Dendritic cell treated with granulocyte-macrophage colony-stimulating factor and Interleukin-4, amounts not matched to agents 40 ng/mL and 50 ng/mL, for 4 days (primary cell): ENCODE measurements around the gene ALDH3A1.

Experiments used
- H3K27ac Mint-ChIP-seq: one replicate; pipeline ENCODE4 v1.8.0; 2022; ENCODE audit warnings: mild to moderate bottlenecking, mixed read lengths
- H3K27me3 Mint-ChIP-seq: one replicate; pipeline ENCODE4 v1.8.0; 2022; ENCODE audit warnings: mild to moderate bottlenecking, mixed read lengths
- H3K36me3 Mint-ChIP-seq: one replicate; pipeline ENCODE4 v1.8.0; 2022; ENCODE audit warnings: low read depth, mixed read lengths
- H3K4me1 Mint-ChIP-seq: one replicate; pipeline ENCODE4 v1.8.0; 2022; ENCODE audit warnings: low read depth, mixed read lengths
- H3K4me3 Mint-ChIP-seq: one replicate; pipeline ENCODE4 v1.8.0; 2022; ENCODE audit warnings: mild to moderate bottlenecking, moderate library complexity, mixed read lengths
- H3K9me3 Mint-ChIP-seq: one replicate; pipeline ENCODE4 v1.8.0; 2022; ENCODE audit warnings: mixed read lengths
- intact Hi-C: fragments of 100-400 bp; cut with micrococcal nuclease; formaldehyde crosslinking; loops from one replicate; pipeline ENCODE4 v1.15.0; 2022

Gene ALDH3A1

DNA sequence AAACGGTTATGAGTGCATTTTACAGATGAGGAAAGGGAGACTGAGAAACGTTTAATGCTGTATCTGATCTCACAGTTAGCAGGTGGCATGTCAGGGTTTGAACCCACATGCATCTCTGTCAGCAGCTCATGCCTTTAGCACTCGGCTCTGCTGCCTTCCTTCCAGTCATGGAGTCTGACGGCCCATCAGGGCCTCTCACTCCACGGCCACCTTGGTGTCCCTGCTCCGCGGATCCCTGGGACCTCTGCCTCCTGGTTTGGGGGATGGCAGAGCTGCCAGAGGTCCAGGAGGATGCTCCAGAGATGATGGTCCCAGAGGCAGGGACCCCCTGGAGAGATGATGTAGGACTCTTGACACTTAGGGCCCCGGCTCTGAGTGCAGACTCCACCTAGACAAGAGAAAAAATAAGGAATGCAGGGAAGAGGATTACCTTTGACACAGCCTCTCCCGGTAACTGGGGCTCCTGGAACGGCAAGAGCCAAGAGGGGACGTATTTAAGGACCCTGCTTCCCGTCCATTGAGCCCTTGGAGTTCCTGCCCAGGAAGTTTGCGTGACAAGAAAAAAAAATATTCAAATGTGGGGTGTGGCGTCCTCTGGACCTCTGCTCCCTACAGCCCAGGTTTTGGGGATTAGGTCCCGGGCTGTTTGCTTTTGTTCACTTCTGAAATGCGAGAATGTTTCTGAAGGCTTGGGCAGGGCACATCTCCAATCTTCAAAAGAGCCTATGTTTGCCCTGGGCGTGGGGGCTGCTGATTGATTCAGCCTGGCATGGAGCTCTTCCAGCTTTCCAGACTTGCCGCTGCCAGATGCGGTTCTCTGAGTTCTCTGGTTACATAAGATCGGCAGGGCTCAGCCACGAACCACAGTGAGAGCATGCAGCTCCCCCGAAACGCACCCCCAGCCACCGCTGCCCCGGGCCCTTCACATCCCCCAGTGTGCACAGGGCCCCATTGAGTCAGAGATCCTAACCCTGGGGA, at the start of gene ALDH3A1:
Gene ALDH3A1 (minus strand): TSS at position 470 of the 978 bp plus-strand sequence. CDS start 3,169 bp downstream, outside the sequence.
- Mint-ChIP-seq H3K4me3 (no peak within 1 kb of the TSS), H3K4me1 (peaks cover 37% of the 10 kb centered on the region), H3K36me3 (no peaks in the 10 kb centered on the region), H3K9me3 (no peaks in the 10 kb centered on the region), H3K27ac (no peak within 1 kb of the TSS), H3K27me3 (peaks cover 17% of the 10 kb centered on the region)
- intact Hi-C loops, result loop anchor here (5.0 kb wide), 1 partner anchor 236 kb away; no protein-coding TSS in a partner anchor

- H3K27ac Mint-ChIP-seq, result no peak overlapping the region
- peaks cover 95% of the 10 kb centered on the region for H3K36me3 Mint-ChIP-seq
- H3K4me1 Mint-ChIP-seq, result no peaks in the 10 kb centered on the region
- no peaks in the 10 kb centered on the region for H3K27me3 Mint-ChIP-seq
- peaks cover 23% of the 10 kb centered on the region for H3K9me3 Mint-ChIP-seq
- H3K4me3 Mint-ChIP-seq, result no peak overlapping the region
- intact Hi-C loops, result loop anchor here (10.0 kb wide), 1 partner anchor 48 kb away; no protein-coding TSS in a partner anchor
Measured at GRCh38 chr17:19796457-19796856, 48.4 kb upstream of the ALDH3A1 start.

- Mint-ChIP-seq H3K27ac (no peak overlapping the region), H3K9me3 (peaks cover 23% of the 10 kb centered on the region), H3K27me3 (no peaks in the 10 kb centered on the region), H3K4me1 (no peaks in the 10 kb centered on the region), H3K36me3 (peaks cover 100% of the 10 kb centered on the region), H3K4me3 (no peak overlapping the region)
- intact Hi-C loops, result loop anchor here (5.0 to 10.0 kb wide), 2 partner anchors 53 to 140 kb away; no protein-coding TSS in a partner anchor
Measured at GRCh38 chr17:19791918-19792550, 43.9 kb upstream of the ALDH3A1 start.

GRCh38 chr17:19787733-19788357, 39.7 kb upstream of the ALDH3A1 start:
- Mint-ChIP-seq H3K27me3 (no peaks in the 10 kb centered on the region), H3K4me1 (no peaks in the 10 kb centered on the region), H3K36me3 (peaks cover 83% of the 10 kb centered on the region), H3K27ac (no peak overlapping the region), H3K4me3 (no peak overlapping the region), H3K9me3 (no peaks in the 10 kb centered on the region)
- intact Hi-C loops, result no loop called here

DNA sequence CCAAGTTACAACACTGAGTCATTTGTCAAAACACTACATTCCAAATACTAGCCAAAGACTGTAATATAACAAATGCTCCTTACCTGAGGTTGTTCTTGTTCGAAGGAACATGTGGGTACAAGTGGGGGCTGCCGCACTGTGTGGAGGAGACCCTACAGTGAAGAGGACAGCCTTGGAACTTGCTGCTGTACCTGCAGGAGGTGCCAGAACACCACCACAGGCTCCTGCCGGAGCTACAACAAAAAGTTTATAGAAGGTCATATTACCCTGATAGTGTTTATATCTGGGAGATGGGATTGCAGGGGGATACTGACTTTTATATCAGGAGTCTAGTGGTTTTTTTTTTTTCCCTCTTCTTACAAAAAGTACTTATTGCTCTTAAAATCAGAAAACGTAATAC, 37.8 kb upstream of the ALDH3A1 start:
- Mint-ChIP-seq H3K27ac (no peak overlapping the region), H3K36me3 (peaks cover 83% of the 10 kb centered on the region), H3K4me1 (no peaks in the 10 kb centered on the region)

GRCh38 chr17:19781488-19782458, 33.7 kb upstream of the ALDH3A1 start:
- Mint-ChIP-seq H3K27ac (no peak overlapping the region), H3K4me1 (no peaks in the 10 kb centered on the region), H3K27me3 (no peaks in the 10 kb centered on the region), H3K36me3 (peaks cover 84% of the 10 kb centered on the region), H3K9me3 (no peaks in the 10 kb centered on the region), H3K4me3 (no peak overlapping the region)
- intact Hi-C loops, result no loop called here

More for the DNA sequence above, 37.8 kb upstream of the ALDH3A1 start:
- no peaks in the 10 kb centered on the region for H3K9me3 Mint-ChIP-seq
- no peak overlapping the region for H3K4me3 Mint-ChIP-seq
- intact Hi-C loops, result no loop called here
- H3K27me3 Mint-ChIP-seq, result no peaks in the 10 kb centered on the region

- no peak overlapping the region for H3K27ac Mint-ChIP-seq
- peaks cover 85% of the 10 kb centered on the region for H3K36me3 Mint-ChIP-seq
- H3K4me3 Mint-ChIP-seq, result no peak overlapping the region
- H3K4me1 Mint-ChIP-seq, result no peaks in the 10 kb centered on the region
- H3K27me3 Mint-ChIP-seq, result no peaks in the 10 kb centered on the region
- H3K9me3 Mint-ChIP-seq, result no peaks in the 10 kb centered on the region
- intact Hi-C loops, result no loop called here
Measured at GRCh38 chr17:19780846-19781245, 32.7 kb upstream of the ALDH3A1 start.

- intact Hi-C loops, result no loop called here
- no peaks in the 10 kb centered on the region for H3K4me1 Mint-ChIP-seq
- H3K4me3 Mint-ChIP-seq, result no peak overlapping the region
- no peaks in the 10 kb centered on the region for H3K27me3 Mint-ChIP-seq
- peaks cover 81% of the 10 kb centered on the region for H3K36me3 Mint-ChIP-seq
- no peak overlapping the region for H3K27ac Mint-ChIP-seq
- no peaks in the 10 kb centered on the region for H3K9me3 Mint-ChIP-seq
Measured at GRCh38 chr17:19773534-19773933, 25.4 kb upstream of the ALDH3A1 start.

DNA sequence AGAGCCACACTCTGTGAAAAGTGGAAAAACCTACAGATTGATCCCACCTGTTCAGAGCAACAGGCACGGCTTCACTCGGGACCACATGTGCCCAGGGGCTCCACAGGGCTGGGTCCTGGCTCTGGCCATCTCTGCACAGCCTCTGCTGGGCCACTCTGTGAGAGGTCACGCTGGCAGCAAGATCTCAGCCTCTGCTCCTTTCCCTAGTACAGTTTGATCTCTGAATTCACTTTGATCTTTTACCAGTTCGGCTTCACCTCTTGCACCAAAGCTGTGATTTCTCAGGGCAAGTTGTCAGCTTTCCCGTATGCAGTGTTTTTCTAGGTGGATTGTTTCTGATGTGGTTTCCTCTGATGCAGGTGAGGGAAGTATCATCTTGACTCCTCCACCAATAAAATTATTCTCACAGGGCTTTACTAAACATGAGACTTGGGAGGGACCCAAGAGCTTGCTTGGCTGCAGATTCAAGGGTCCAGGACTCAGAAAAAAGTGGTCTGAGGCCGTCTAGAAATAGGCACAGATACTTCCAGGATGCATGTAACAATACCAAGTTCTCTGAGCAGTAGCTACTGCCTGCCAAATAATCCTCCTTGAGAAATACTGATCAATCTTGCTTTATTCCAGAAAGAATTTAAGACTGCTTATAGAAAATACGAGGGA, 24.0 kb upstream of the ALDH3A1 start:
- Mint-ChIP-seq H3K9me3 (no peaks in the 10 kb centered on the region), H3K36me3 (peaks cover 67% of the 10 kb centered on the region), H3K4me3 (no peak overlapping the region), H3K27me3 (peaks cover under 1% of the 10 kb centered on the region), H3K27ac (no peak overlapping the region), H3K4me1 (no peaks in the 10 kb centered on the region)
- intact Hi-C loops, result no loop called here

GRCh38 chr17:19770985-19771735, 23.1 kb upstream of the ALDH3A1 start:
- peaks cover 5% of the 10 kb centered on the region for H3K27me3 Mint-ChIP-seq
- intact Hi-C loops, result no loop called here
- peaks cover 58% of the 10 kb centered on the region for H3K36me3 Mint-ChIP-seq
- no peak overlapping the region for H3K4me3 Mint-ChIP-seq
- H3K4me1 Mint-ChIP-seq, result peaks cover 5% of the 10 kb centered on the region
- H3K9me3 Mint-ChIP-seq, result no peaks in the 10 kb centered on the region
- H3K27ac Mint-ChIP-seq, result no peak overlapping the region

GRCh38 chr17:19769946-19770652, 22.0 kb upstream of the ALDH3A1 start:
- no peak overlapping the region for H3K27ac Mint-ChIP-seq
- peaks cover 47% of the 10 kb centered on the region for H3K36me3 Mint-ChIP-seq
- no peaks in the 10 kb centered on the region for H3K9me3 Mint-ChIP-seq
- peaks cover 5% of the 10 kb centered on the region for H3K27me3 Mint-ChIP-seq
- intact Hi-C loops, result no loop called here
- H3K4me1 Mint-ChIP-seq, result peaks cover 5% of the 10 kb centered on the region
- H3K4me3 Mint-ChIP-seq, result no peak overlapping the region
